Esophagus squamous epithelium (tissue), 4 donors: Measurements from ENCODE around the gene CCNL2.

Experiments
- POLR2A ChIP-seq, 4 donors: fragments of 450-650 bp; IDR thresholded peaks; one replicate each; pipeline ENCODE4 v1.6.1; 2017; ENCODE audit warnings: antibody characterized with exemption in 4 of 4, mild to moderate bottlenecking in 4 of 4, moderate library complexity in 3 of 4
- TF ChIP-seq, protein P1 (sequence below), 6 experiments: fragments of 450-650 bp in 4 of 6; fragments of 200-600 bp in 2 of 6; sonication (generic) in 2 of 6; IDR thresholded peaks; one replicate each; pipeline ENCODE4 v1.5.1; 2016 to 2019; ENCODE audit warnings: antibody characterized with exemption in 6 of 6, mild to moderate bottlenecking in 4 of 6, moderate library complexity in 4 of 6

DNA sequence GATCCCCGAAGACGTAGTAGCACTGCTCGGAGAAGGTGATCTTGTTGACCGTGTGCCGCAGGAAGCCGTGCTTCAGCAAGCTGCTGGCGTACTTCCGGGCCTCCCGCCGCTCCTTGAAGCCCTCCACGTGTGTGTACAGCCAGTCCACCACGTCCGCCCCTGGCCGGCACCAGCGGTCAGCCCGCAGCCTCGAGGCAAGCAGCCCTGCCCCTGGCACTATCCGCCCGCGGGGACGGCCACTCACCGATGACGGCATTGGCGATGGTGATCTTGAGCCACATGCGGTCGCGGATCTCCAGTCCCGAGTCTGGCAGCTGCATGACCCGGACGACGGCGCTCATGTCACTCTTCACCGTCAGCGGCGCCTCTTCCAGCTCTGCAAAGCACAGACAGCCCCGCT, 60.9 kb downstream of the CCNL2 start:
- TF ChIP-seq, protein P1, sequence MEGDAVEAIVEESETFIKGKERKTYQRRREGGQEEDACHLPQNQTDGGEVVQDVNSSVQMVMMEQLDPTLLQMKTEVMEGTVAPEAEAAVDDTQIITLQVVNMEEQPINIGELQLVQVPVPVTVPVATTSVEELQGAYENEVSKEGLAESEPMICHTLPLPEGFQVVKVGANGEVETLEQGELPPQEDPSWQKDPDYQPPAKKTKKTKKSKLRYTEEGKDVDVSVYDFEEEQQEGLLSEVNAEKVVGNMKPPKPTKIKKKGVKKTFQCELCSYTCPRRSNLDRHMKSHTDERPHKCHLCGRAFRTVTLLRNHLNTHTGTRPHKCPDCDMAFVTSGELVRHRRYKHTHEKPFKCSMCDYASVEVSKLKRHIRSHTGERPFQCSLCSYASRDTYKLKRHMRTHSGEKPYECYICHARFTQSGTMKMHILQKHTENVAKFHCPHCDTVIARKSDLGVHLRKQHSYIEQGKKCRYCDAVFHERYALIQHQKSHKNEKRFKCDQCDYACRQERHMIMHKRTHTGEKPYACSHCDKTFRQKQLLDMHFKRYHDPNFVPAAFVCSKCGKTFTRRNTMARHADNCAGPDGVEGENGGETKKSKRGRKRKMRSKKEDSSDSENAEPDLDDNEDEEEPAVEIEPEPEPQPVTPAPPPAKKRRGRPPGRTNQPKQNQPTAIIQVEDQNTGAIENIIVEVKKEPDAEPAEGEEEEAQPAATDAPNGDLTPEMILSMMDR (IDR thresholded peaks at IDR 0.05): no peak
- TF ChIP-seq POLR2A (IDR thresholded peaks at IDR 0.05): no peak
